ENCODE data around the gene ATXN7L3B.

- TF ChIP-seq CTCF (IDR thresholded peaks at IDR 0.05; ENCODE audit: insufficient read depth, low read length) (no peak), POLR2AphosphoS5 (IDR thresholded peaks at IDR 0.05; ENCODE audit: low read depth) (no peak)
Observed at GRCh38 chr12:74578486-74578885, 40.9 kb downstream of the ATXN7L3B start.

Data from HL-60 (cell line).